Upper lobe of right lung (tissue), 1 donor: ENCODE results near the gene RPS19BP1. TPM values are rescaled to one million over a fixed set of nuclear protein-coding genes. Genes with fewer than 3 reads are reported as not detected.
"Not testable (repeated sequence)": the region's sequence is repeated elsewhere in the genome, so short reads cannot be mapped to it uniquely, and the experiment has no call there.

ENCODE experiments used
- ATAC-seq: fragments of 200-7000 bp; cut with Tn5 transposase; one replicate; pipeline ENCODE4 v1.9.1; 2020; ENCODE audit warnings: mild to moderate bottlenecking, moderate library complexity
- DNase-seq: peaks from one replicate; pipeline ENCODE4 v3.0.0-alpha.2; 2020
- H3K27ac ChIP-seq: fragments of 200-600 bp; one replicate; pipeline ENCODE4 v1.8.0; 2022
- H3K27me3 ChIP-seq: fragments of 200-600 bp; one replicate; pipeline ENCODE4 v1.8.0; 2022; ENCODE audit warnings: mild to moderate bottlenecking
- H3K36me3 ChIP-seq: fragments of 200-600 bp; one replicate; pipeline ENCODE4 v1.8.0; 2022
- H3K4me1 ChIP-seq: fragments of 200-600 bp; one replicate; pipeline ENCODE4 v1.8.0; 2022
- H3K4me3 ChIP-seq: fragments of 200-600 bp; one replicate; pipeline ENCODE4 v1.8.0; 2022; ENCODE audit warnings: mild to moderate bottlenecking
- H3K9me3 ChIP-seq: fragments of 200-600 bp; one replicate; pipeline ENCODE4 v1.8.0; 2022
- intact Hi-C: fragments of 100-400 bp; cut with DNase I; formaldehyde crosslinking; loops from one replicate; pipeline ENCODE4 v1.11.0; 2022
- total RNA-seq: library from RNA; stranded (reverse); fragmentation: NEBNext Ultra II Directional; extraction: Animal tissue kit (Norgen Biotek cat#: 25700); gene quantifications from one replicate; pipeline ENCODE4 v1.2.1, GENCODE V29; 2021
- TF ChIP-seq, protein P1 (sequence below): fragments of 200-600 bp; IDR thresholded peaks from one replicate; pipeline ENCODE4 v1.8.0; 2022; ENCODE audit warnings: antibody characterized with exemption
- donor health status: DM: no; HTN: yes; CAD: no; lungs with severe emphysema.

Gene RPS19BP1
- total RNA-seq, 1 donor from 2014 or later, result 72.5 TPM

DNA sequence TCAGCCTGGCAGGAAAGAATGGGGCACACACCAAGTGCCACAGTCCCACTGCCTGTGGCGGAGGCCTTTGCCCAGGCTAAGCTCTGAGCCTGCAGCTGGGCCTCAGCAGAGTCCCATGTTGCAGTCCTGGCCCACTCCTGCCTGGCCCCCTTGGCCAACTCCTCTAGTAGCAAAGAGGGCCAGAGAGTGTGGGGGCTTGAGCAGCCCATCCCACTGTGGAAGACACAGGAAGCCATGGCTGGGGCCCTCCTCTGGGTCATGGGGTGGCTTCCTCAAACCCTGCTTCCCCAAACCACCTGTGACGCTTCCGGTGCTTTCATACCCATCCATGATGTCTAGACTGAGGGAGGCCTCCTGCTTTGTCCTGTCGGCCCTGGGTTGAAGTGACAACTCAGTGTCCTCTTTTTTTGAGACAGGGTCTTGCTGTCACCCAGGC is 5.8 kb downstream of the RPS19BP1 start:
- Histone ChIP-seq H3K4me3 (no peak overlapping the region), H3K27ac (no peak overlapping the region)
- intact Hi-C loops, result no loop called here

DNA sequence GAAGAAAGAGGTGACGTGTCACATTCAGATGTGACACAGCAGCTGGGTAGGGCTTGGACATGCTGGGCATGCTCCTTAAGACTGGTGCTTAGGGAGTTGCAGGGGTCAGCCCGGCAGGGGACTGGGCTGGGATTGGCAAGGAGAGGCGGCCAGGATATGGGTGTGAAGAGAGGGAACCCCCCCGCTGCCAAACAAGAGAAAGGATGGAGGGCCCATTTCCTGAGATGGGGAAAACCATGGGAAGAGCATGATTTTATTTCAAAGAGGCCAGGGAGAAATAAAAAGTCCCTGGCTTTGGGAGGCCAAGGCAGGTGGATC is 6.9 kb downstream of the RPS19BP1 start:
- ATAC-seq, result no peak
- no peak for DNase-seq
- peaks cover 79% of the 10 kb centered on the region for H3K4me1 ChIP-seq

More for the DNA sequence above, 5.8 kb downstream of the RPS19BP1 start:
- DNase-seq (no peak), ATAC-seq (peak; percentile 1)
- TF ChIP-seq, protein P1, sequence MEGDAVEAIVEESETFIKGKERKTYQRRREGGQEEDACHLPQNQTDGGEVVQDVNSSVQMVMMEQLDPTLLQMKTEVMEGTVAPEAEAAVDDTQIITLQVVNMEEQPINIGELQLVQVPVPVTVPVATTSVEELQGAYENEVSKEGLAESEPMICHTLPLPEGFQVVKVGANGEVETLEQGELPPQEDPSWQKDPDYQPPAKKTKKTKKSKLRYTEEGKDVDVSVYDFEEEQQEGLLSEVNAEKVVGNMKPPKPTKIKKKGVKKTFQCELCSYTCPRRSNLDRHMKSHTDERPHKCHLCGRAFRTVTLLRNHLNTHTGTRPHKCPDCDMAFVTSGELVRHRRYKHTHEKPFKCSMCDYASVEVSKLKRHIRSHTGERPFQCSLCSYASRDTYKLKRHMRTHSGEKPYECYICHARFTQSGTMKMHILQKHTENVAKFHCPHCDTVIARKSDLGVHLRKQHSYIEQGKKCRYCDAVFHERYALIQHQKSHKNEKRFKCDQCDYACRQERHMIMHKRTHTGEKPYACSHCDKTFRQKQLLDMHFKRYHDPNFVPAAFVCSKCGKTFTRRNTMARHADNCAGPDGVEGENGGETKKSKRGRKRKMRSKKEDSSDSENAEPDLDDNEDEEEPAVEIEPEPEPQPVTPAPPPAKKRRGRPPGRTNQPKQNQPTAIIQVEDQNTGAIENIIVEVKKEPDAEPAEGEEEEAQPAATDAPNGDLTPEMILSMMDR, result no peak
- Histone ChIP-seq H3K9me3 (no peaks in the 10 kb centered on the region), H3K27me3 (no peaks in the 10 kb centered on the region), H3K4me1 (peaks cover 88% of the 10 kb centered on the region), H3K36me3 (peaks cover 65% of the 10 kb centered on the region)

GRCh38 chr22:39524753-39525657 is 7.5 kb downstream of the RPS19BP1 start:
- ATAC-seq (no peak), DNase-seq (no peak)
- TF ChIP-seq, protein P1, result no peak
- Histone ChIP-seq H3K4me1 (peaks cover 72% of the 10 kb centered on the region), H3K27me3 (no peaks in the 10 kb centered on the region), H3K27ac (peak overlapping the region; percentile 0), H3K4me3 (no peak overlapping the region), H3K9me3 (no peaks in the 10 kb centered on the region), H3K36me3 (peaks cover 65% of the 10 kb centered on the region)
- intact Hi-C loops, result no loop called here

More for the DNA sequence above, 6.9 kb downstream of the RPS19BP1 start:
- TF ChIP-seq, protein P1, result no peak
- Histone ChIP-seq H3K27me3 (no peaks in the 10 kb centered on the region), H3K36me3 (peaks cover 69% of the 10 kb centered on the region), H3K9me3 (no peaks in the 10 kb centered on the region), H3K4me3 (no peak overlapping the region), H3K27ac (no peak overlapping the region)
- intact Hi-C loops, result no loop called here

DNA sequence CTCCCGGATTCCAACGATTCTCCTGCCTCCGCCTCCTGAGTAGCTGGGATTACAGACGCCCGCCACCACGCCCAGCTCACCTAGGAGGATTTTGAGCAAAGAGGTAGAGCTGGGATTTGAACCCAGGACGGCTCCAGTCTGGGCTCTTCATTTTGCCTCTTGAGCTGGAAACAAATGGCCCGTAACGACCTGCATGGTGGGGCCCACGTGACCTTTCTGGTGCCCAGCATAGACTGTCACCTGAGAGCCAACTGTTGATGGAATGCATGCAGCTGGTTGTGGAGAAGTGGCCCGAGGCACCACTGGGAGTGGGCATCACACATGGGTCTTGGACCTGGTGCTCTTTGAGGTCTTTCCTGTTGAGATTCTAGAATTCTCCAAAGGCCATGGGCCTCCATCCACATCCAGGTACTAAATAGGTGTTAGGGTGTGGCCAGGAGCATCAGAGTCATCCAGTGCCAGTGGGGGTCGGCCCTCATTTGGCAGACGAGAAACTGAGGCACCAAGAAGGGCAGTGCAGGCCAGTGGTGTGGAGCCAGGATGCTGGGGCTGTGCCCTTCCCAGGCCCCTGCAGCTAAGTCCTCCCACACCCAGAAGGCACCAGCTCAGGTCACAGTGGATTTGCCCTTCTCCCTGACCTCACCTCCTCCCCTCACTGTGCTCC is 8.3 kb downstream of the RPS19BP1 start:
- ATAC-seq, result no peak
- H3K9me3 ChIP-seq, result no peaks in the 10 kb centered on the region
- no peaks in the 10 kb centered on the region for H3K27me3 ChIP-seq
- intact Hi-C loops, result no loop called here
- no peak overlapping the region for H3K27ac ChIP-seq
- DNase-seq, result no peak
- H3K4me1 ChIP-seq, result peaks cover 65% of the 10 kb centered on the region
- no peak overlapping the region for H3K4me3 ChIP-seq
- peaks cover 57% of the 10 kb centered on the region for H3K36me3 ChIP-seq
- TF ChIP-seq, protein P1, result no peak

- ATAC-seq (no peak), DNase-seq (no peak)
- Histone ChIP-seq H3K9me3 (no peaks in the 10 kb centered on the region), H3K4me1 (peaks cover 64% of the 10 kb centered on the region), H3K36me3 (peaks cover 45% of the 10 kb centered on the region), H3K27ac (peak overlapping the region; percentile 48), H3K4me3 (peak overlapping the region; percentile 100), H3K27me3 (no peaks in the 10 kb centered on the region)
- intact Hi-C loops, result no loop called here
- TF ChIP-seq, protein P1, result no peak
Observed at GRCh38 chr22:39522567-39523300, 9.8 kb downstream of the RPS19BP1 start.

- H3K9me3 ChIP-seq, ATAC-seq, intact Hi-C loops, H3K27me3 ChIP-seq, DNase-seq: not testable (repeated sequence)
- H3K36me3 ChIP-seq, result peaks cover 47% of the 10 kb centered on the region
- peak overlapping the region; percentile 58 for H3K27ac ChIP-seq
- H3K4me3 ChIP-seq, result peak overlapping the region; percentile 100
- peaks cover 58% of the 10 kb centered on the region for H3K4me1 ChIP-seq
Observed at GRCh38 chr22:39522091-39522490, 10.5 kb downstream of the RPS19BP1 start.

DNA sequence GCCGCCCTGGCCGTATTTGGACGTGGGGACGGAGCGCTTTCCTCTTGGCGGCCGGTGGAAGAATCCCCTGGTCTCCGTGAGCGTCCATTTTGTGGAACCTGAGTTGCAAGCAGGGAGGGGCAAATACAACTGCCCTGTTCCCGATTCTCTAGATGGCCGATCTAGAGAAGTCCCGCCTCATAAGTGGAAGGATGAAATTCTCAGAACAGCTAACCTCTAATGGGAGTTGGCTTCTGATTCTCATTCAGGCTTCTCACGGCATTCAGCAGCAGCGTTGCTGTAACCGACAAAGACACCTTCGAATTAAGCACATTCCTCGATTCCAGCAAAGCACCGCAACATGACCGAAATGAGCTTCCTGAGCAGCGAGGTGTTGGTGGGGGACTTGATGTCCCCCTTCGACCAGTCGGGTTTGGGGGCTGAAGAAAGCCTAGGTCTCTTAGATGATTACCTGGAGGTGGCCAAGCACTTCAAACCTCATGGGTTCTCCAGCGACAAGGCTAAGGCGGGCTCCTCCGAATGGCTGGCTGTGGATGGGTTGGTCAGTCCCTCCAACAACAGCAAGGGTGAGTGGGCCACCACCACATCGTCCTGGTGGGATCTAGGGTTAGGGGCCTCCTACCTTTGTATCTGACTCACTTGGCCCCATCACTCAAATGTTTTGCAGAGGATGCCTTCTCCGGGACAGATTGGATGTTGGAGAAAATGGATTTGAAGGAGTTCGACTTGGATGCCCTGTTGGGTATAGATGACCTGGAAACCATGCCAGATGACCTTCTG is 11.3 kb downstream of the RPS19BP1 start:
- peaks cover 55% of the 10 kb centered on the region for H3K36me3 ChIP-seq
- H3K9me3 ChIP-seq, intact Hi-C loops, ATAC-seq, H3K27me3 ChIP-seq, DNase-seq: not testable (repeated sequence)
- peaks cover 54% of the 10 kb centered on the region for H3K4me1 ChIP-seq
- peak overlapping the region; percentile 100 for H3K27ac ChIP-seq
- peak overlapping the region; percentile 100 for H3K4me3 ChIP-seq
